ENCODE results near the gene CRMP1.

The CRMP1 gene

GRCh38 chr4:5795580-5795979 lies 97.3 kb downstream of the CRMP1 start:
- Histone ChIP-seq H3K18ac (ENCODE audit: low read depth in 1 of 2, low read length in 2 of 2) (no peak overlapping the region), H2AK5ac (ENCODE audit: low read length, severe bottlenecking) (no peak overlapping the region), H4K91ac (ENCODE audit: low read length) (no peak overlapping the region), H3K36me3 (ENCODE audit: control insufficient read depth in 1 of 2, insufficient read depth in 2 of 2, low read depth in 1 of 2, low read length in 2 of 2) (peaks cover 53 to 93% of the 10 kb centered on the region in 2 experiments), H3K79me1 (replicated peaks; ENCODE audit: low read length, poor library complexity, severe bottlenecking) (peaks cover 23% of the 10 kb centered on the region), H3K4me2 (ENCODE audit: low read length, poor library complexity, severe bottlenecking) (no peak overlapping the region), H3K14ac (ENCODE audit: low read length in 2 of 2) (no peak overlapping the region), H3K23ac (ENCODE audit: low read length in 2 of 2) (no peak overlapping the region), H2BK12ac (ENCODE audit: low read length in 2 of 2) (no peak overlapping the region), H3K9me3 (ENCODE audit: control insufficient read depth, low read length) (no peaks in the 10 kb centered on the region), H2BK120ac (ENCODE audit: low read depth, low read length) (no peak overlapping the region), H3K4ac (ENCODE audit: low read depth in 1 of 2, low read length in 2 of 2) (no peak overlapping the region), H3K27ac (ENCODE audit: low read length, poor library complexity, severe bottlenecking) (no peak overlapping the region), H4K8ac (ENCODE audit: low read length) (no peak overlapping the region), H3K4me3 (ENCODE audit: insufficient read depth in 1 of 2, low read depth in 1 of 2, low read length in 2 of 2) (no peak overlapping the region), H3K9ac (ENCODE audit: low read length) (no peak overlapping the region), H2BK15ac (ENCODE audit: low read depth, poor library complexity, severe bottlenecking) (no peak overlapping the region), H3K27me3 (ENCODE audit: control insufficient read depth in 1 of 2, insufficient read depth in 1 of 2, low read length in 2 of 2) (no peaks in the 10 kb centered on the region), H3K4me1 (ENCODE audit: control insufficient read depth, insufficient read depth, low read depth, low read length) (peaks cover 1% of the 10 kb centered on the region), H2AFZ (ENCODE audit: low read depth, low read length) (no peak overlapping the region), H2BK5ac (ENCODE audit: low read depth, low read length, poor library complexity, severe bottlenecking) (no peak overlapping the region)
- 100% methylated on average over 4 of the region's 5 CpGs for WGBS
- DNase-seq, result no peak

DNA sequence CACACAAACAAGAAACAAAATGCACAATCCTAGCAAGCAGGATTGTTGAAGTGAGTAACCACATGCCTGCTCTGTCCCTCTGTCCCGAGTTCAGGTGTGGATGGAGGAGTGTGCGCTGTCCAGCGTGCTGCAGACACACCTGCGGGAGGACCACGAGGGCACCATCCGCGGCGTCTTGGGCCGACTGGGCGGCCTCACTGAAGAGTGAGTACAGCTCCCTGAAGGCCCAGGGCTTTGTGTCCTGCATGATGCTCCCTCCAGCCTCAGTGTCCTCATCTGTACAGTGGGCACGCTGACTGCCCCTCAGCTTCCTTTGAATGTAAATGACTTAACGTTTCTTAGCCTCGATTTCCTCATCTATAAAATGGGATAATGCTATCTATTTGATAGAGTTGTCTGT lies 99.4 kb downstream of the CRMP1 start:
- Histone ChIP-seq H2BK15ac (ENCODE audit: low read depth, poor library complexity, severe bottlenecking) (no peak overlapping the region), H3K23ac (ENCODE audit: low read length in 2 of 2) (no peak overlapping the region), H3K27ac (ENCODE audit: low read length, poor library complexity, severe bottlenecking) (no peak overlapping the region), H2AK5ac (ENCODE audit: low read length, severe bottlenecking) (no peak overlapping the region), H3K36me3 (ENCODE audit: control insufficient read depth in 1 of 2, insufficient read depth in 2 of 2, low read depth in 1 of 2, low read length in 2 of 2) (peaks cover 44 to 90% of the 10 kb centered on the region in 2 experiments), H3K9ac (ENCODE audit: low read length) (no peak overlapping the region), H3K14ac (ENCODE audit: low read length in 2 of 2) (no peak overlapping the region), H3K27me3 (ENCODE audit: control insufficient read depth in 1 of 2, insufficient read depth in 1 of 2, low read length in 2 of 2) (no peaks in the 10 kb centered on the region), H4K8ac (ENCODE audit: low read length) (no peak overlapping the region), H3K4me1 (ENCODE audit: control insufficient read depth, insufficient read depth, low read depth, low read length) (peaks cover 1% of the 10 kb centered on the region), H3K18ac (ENCODE audit: low read depth in 1 of 2, low read length in 2 of 2) (no peak overlapping the region), H4K91ac (ENCODE audit: low read length) (no peak overlapping the region), H3K4me3 (ENCODE audit: insufficient read depth in 1 of 2, low read depth in 1 of 2, low read length in 2 of 2) (no peak overlapping the region), H3K79me1 (replicated peaks; ENCODE audit: low read length, poor library complexity, severe bottlenecking) (peaks cover 15% of the 10 kb centered on the region), H2BK5ac (ENCODE audit: low read depth, low read length, poor library complexity, severe bottlenecking) (no peak overlapping the region), H3K4ac (ENCODE audit: low read depth in 1 of 2, low read length in 2 of 2) (no peak overlapping the region), H2AFZ (ENCODE audit: low read depth, low read length) (no peak overlapping the region), H3K9me3 (ENCODE audit: control insufficient read depth, low read length) (no peaks in the 10 kb centered on the region), H2BK120ac (ENCODE audit: low read depth, low read length) (no peak overlapping the region), H2BK12ac (ENCODE audit: low read length in 2 of 2) (no peak overlapping the region), H3K4me2 (ENCODE audit: low read length, poor library complexity, severe bottlenecking) (no peak overlapping the region)
- WGBS, result 99% methylated on average over 10 of the region's 13 CpGs
- no peak for DNase-seq

DNA sequence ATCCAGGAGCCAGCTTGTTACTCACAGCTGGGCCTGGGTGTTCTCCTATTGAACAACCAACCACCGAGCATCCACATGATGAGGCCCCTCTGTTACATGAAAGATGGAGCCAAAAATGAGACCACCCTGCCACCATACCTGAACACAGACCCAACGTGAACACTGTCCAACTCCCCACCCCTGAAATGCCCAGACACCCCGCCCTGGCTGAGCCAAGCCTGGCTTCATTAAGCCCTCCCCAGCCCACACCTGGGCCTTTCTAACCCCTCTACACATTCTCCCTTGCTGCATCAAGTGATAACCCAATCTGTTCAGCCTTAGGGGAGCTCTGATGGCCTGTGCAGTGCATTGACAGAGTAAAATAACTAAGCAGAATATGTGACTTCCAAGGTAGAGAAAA lies 101.2 kb downstream of the CRMP1 start:
- no peak overlapping the region for H2AK5ac ChIP-seq (ENCODE audit: low read length, severe bottlenecking)
- no peak overlapping the region for H3K4me2 ChIP-seq (ENCODE audit: low read length, poor library complexity, severe bottlenecking)
- H4K8ac ChIP-seq (ENCODE audit: low read length), result no peak overlapping the region
- no peak overlapping the region for H2BK12ac ChIP-seq (ENCODE audit: low read length in 2 of 2)
- no peak overlapping the region for H3K18ac ChIP-seq (ENCODE audit: low read depth in 1 of 2, low read length in 2 of 2)
- no peak overlapping the region for H3K4me3 ChIP-seq (ENCODE audit: insufficient read depth in 1 of 2, low read depth in 1 of 2, low read length in 2 of 2)
- no peak overlapping the region for H2BK5ac ChIP-seq (ENCODE audit: low read depth, low read length, poor library complexity, severe bottlenecking)
- H3K27me3 ChIP-seq (ENCODE audit: control insufficient read depth in 1 of 2, insufficient read depth in 1 of 2, low read length in 2 of 2), result no peaks in the 10 kb centered on the region
- no peaks in the 10 kb centered on the region for H3K4me1 ChIP-seq (ENCODE audit: control insufficient read depth, insufficient read depth, low read depth, low read length)
- no peak overlapping the region for H3K27ac ChIP-seq (ENCODE audit: low read length, poor library complexity, severe bottlenecking)
- 95% methylated on average over 3 of the region's 3 CpGs for WGBS
- no peak overlapping the region for H2AFZ ChIP-seq (ENCODE audit: low read depth, low read length)
- DNase-seq, result no peak
- H2BK15ac ChIP-seq (ENCODE audit: low read depth, poor library complexity, severe bottlenecking), result no peak overlapping the region
- no peak overlapping the region for H3K23ac ChIP-seq (ENCODE audit: low read length in 2 of 2)
- no peak overlapping the region for H4K91ac ChIP-seq (ENCODE audit: low read length)
- no peak overlapping the region for H2BK120ac ChIP-seq (ENCODE audit: low read depth, low read length)
- no peaks in the 10 kb centered on the region for H3K9me3 ChIP-seq (ENCODE audit: control insufficient read depth, low read length)
- H3K36me3 ChIP-seq (ENCODE audit: control insufficient read depth in 1 of 2, insufficient read depth in 2 of 2, low read depth in 1 of 2, low read length in 2 of 2), result peaks cover 41 to 90% of the 10 kb centered on the region in 2 experiments
- H3K4ac ChIP-seq (ENCODE audit: low read depth in 1 of 2, low read length in 2 of 2), result no peak overlapping the region
- no peak overlapping the region for H3K14ac ChIP-seq (ENCODE audit: low read length in 2 of 2)
- H3K9ac ChIP-seq (ENCODE audit: low read length), result peak overlapping the region; percentile 28
- H3K79me1 ChIP-seq (replicated peaks; ENCODE audit: low read length, poor library complexity, severe bottlenecking), result peaks cover 16% of the 10 kb centered on the region

DNA sequence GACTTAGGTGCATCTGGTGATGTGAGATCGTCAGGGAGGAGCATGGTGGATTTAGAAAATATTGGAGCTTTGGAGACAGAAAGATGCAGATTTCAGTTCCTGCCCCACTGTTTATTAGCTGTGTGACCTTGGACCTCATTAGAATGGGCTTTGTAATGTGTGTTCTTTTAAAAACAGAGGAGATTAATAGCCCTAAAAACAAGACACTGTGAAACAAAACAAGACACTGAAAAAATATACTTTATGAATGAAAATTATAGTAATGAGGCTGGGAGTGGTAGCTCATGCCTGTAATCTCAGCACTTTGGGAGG lies 102.4 kb downstream of the CRMP1 start:
- no peak overlapping the region for H2BK5ac ChIP-seq (ENCODE audit: low read depth, low read length, poor library complexity, severe bottlenecking)
- no peak overlapping the region for H2BK120ac ChIP-seq (ENCODE audit: low read depth, low read length)
- H4K91ac ChIP-seq (ENCODE audit: low read length), result no peak overlapping the region
- H3K4me1 ChIP-seq (ENCODE audit: control insufficient read depth, insufficient read depth, low read depth, low read length), result peaks cover 2% of the 10 kb centered on the region
- H2AFZ ChIP-seq (ENCODE audit: low read depth, low read length), result no peak overlapping the region
- no peak overlapping the region for H3K4me3 ChIP-seq (ENCODE audit: insufficient read depth in 1 of 2, low read depth in 1 of 2, low read length in 2 of 2)
- peak overlapping the region; percentile 15 for H3K9ac ChIP-seq (ENCODE audit: low read length)
- no peak overlapping the region for H3K14ac ChIP-seq (ENCODE audit: low read length in 2 of 2)
- H3K23ac ChIP-seq (ENCODE audit: low read length in 2 of 2), result no peak overlapping the region
- no peaks in the 10 kb centered on the region for H3K9me3 ChIP-seq (ENCODE audit: control insufficient read depth, low read length)
- peaks cover 16% of the 10 kb centered on the region for H3K79me1 ChIP-seq (replicated peaks; ENCODE audit: low read length, poor library complexity, severe bottlenecking)
- DNase-seq, result no peak
- no peak overlapping the region for H4K8ac ChIP-seq (ENCODE audit: low read length)
- WGBS, result 15% methylated on average over 1 of the region's 1 CpG
- H3K18ac ChIP-seq (ENCODE audit: low read depth in 1 of 2, low read length in 2 of 2), result no peak overlapping the region
- no peak overlapping the region for H3K4me2 ChIP-seq (ENCODE audit: low read length, poor library complexity, severe bottlenecking)
- H2BK12ac ChIP-seq (ENCODE audit: low read length in 2 of 2), result no peak overlapping the region
- H3K4ac ChIP-seq (ENCODE audit: low read depth in 1 of 2, low read length in 2 of 2), result no peak overlapping the region
- H3K36me3 ChIP-seq (ENCODE audit: control insufficient read depth in 1 of 2, insufficient read depth in 2 of 2, low read depth in 1 of 2, low read length in 2 of 2), result peaks cover 40 to 87% of the 10 kb centered on the region in 2 experiments
- H3K27me3 ChIP-seq (ENCODE audit: control insufficient read depth in 1 of 2, insufficient read depth in 1 of 2, low read length in 2 of 2), result no peaks in the 10 kb centered on the region
- H2AK5ac ChIP-seq (ENCODE audit: low read length, severe bottlenecking), result no peak overlapping the region
- H3K27ac ChIP-seq (ENCODE audit: low read length, poor library complexity, severe bottlenecking), result no peak overlapping the region
- no peak overlapping the region for H2BK15ac ChIP-seq (ENCODE audit: low read depth, poor library complexity, severe bottlenecking)

Measured in mesenchymal stem cell (in vitro differentiated cells and primary cell).